AG20443 (cell line): ENCODE measurements around the gene PDSS2.
"Not testable (repeated sequence)": the region's sequence is repeated elsewhere in the genome, so short reads cannot be mapped to it uniquely, and the experiment has no call there.

ENCODE experiments used
- DNase-seq: peaks from one replicate; pipeline ENCODE4 v3.0.0; 2012; ENCODE audit warnings: low spot score, mixed read lengths

Gene PDSS2

DNA sequence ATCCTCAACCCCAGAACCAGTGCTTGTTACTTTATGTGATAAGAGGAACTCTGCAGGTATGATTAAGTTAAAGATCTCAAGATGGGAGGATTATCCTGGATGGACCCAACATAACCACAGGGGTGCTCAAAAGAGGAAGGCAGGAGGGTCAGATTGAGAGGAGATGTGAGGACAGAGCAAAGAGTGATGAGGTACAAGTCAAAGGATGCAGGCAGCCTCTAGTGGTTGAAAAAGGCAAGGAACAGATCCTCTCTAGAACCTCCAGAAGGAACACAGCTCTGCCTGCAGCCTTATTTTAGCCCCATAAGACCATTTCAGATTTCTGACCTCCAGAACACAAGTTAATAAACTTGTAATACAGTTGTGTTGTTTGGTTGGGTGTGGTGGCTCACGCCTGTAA lies 41.2 kb downstream of the PDSS2 start:
- no peak for DNase-seq

DNA sequence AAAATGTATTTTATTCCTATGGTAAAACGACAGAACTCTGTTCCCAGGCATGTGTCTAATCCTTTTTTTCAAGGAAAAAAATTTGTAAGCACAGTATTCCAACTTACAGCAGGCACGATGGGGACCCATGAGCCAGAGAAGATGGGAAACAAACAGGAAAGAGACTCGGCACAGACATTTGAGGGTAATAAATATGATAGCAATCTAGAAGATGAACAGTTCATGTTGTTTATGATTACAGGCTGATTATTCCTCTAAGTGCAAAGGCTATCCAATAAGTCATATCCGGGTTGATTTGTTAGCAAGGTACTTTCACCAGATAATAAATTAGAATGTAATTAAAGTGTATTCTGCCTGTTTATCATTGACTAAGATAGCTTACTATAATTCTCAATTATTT lies 43.2 kb downstream of the PDSS2 start:
- DNase-seq, result no peak

DNA sequence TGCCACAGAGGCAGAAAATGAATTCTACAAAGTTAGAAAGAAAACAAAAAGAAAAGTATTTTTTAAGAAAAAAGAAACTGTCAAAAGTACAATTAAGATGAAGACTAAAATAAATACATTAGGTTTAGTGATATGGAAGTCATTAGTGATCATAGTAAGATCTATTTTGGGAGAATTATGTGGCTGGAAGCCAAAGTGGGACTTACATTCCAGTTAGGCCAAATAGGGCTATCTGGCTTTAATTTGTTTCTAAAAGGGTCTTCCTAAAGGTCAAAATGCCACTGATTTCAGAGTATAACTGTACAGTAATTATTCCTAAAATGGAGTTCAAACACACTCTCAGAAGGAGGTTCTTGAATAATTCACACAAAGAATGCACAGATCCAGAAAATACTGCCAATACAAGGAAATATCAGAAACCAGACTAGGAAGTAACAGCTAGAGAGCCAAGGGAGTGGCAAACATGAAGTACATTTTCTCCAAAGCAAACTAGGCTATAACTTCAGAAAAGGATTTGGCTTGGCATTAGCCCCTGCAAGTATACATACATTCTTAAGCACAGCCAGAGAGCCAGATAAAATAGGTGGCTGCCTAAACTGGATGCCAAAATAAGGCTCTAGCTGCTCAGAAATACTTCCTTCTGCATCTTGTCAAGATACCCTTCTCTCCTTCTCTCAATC lies 45.3 kb downstream of the PDSS2 start:
- DNase-seq, result no peak

DNA sequence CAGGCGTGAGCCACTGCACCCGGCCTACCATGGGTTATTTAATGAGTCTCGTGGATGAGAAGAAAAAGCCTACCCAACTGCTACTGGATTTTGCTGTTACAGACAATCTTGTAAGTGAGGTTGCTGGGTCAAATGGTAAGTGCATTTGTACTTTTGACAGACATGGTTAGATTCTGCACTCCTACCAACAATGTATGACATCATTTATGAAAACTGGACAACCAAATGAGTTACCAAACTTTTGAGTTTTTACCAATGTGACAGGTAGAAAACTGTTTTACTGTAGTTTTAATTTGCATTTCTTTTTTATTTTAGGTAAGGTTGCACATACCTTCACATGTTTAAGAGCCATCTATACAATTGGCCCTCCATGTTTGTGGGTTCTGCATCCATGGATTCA lies 48.2 kb downstream of the PDSS2 start:
- no peak for DNase-seq

DNA sequence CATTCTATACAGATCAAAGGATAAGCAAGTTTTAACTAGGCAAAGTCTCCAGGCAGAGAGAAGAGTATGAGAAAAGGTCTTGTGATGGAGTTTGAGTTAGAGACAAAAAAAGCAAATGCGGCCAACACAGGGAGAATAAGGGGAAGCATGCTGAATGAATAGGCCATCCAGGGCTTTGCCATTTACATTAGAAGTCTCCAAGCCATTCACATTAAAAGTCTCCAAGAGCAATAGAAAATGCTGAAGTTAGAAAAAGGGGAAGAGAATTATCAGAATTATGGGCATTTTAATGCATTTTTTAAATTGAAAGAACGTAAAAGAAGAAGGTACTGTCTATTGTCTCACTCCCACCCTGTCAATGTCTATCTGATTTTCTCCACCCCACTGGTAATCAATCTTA lies 49.4 kb downstream of the PDSS2 start:
- no peak for DNase-seq

DNA sequence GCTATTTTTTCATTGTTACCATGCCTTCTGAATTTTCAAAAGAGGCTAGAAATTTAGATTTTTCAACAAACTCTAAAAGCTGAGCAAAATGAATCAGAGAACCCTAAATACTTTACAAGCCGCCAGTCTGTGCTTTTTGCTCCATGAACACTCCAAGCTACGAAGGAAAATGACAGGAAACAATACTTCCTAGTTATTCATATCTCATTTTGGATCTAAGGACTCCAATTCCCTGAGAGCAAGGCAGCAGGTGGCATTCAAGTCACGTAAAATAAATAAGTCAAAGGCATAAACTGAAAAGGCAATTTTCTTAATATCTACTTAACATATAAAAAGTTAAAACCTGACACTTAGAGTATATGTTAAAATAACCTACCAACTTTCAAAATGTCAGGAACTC lies 50.6 kb downstream of the PDSS2 start:
- DNase-seq, result no peak

DNA sequence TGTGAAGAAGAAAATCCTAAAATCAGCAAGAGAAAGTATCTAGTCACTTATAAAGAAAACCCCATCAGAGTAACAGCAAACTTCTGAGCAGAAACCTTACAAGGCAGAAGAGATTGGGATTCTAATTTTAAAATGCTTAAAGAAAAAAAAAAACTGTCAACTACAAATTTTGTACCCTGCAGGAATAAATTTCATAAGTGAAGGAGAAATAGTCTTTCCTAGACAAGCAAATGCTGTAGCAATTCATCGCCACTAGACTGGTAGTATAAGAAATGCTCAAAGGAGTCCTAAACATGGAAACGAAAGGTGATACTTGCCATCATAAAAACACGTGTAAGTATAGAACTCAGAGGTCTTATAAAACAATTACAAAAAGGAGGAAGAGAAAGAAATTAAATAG lies 54.4 kb downstream of the PDSS2 start:
- DNase-seq, result no peak

DNA sequence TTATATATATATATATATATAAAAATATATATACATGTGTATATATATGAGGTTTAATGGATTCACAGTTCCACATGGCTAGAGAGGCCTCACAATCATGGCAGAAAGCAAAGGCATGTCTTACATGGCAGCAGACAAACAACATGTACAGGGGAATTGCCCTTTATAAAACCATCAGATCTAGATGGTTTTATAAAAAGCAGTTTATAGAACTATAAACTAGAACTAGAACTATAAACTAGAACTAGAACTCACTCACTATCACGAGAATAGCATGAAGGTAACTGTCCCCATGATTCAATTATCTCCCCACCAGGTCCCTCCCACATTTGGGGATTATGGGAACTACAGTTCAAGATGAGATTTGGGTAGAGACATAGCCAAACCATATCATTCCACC lies 56.8 kb downstream of the PDSS2 start:
- DNase-seq, result no peak

DNA sequence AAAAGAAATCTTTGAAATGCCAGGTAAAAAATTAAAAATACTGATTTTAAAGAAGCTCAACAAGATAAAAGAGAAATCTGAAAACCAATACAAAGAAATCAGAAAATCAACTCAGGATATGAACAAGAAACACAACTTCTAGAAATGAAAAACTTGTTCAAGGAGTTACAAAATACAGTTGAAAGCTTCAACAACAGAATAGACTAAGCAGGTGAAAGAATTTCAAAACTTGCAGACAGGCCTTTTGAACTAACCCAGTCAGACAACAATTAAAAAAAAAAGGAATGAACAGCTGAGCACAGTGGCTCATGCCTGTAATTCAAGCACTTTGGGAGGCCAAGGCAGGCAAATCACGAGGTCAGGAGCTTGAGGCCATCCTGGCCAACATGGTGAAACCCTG lies 57.8 kb downstream of the PDSS2 start:
- no peak for DNase-seq

DNA sequence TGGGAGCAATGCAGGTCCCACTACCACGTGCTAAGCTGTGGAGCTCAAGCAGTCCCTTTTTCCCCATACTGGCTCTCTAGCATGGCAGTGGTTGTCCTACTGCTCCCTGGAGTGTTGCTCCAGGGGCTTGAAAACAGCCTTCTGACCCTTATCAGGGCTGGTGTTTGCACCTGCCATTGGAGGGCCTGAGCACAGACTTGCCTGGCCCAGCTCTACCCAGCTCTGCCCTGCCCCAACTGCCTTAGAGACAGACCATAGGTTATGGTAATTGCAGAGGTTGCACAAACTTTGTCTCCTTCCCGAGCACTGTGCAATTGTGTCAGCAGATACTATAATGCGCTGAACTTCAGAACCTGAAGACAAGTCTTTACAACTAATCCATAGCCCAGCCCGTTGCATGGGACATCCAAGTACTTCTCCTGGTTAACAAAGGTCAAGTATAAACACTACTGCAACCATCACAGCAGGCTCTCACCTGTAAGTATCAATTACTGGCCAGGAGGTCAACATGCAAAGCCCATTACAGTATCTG lies 58.7 kb downstream of the PDSS2 start:
- no peak for DNase-seq

DNA sequence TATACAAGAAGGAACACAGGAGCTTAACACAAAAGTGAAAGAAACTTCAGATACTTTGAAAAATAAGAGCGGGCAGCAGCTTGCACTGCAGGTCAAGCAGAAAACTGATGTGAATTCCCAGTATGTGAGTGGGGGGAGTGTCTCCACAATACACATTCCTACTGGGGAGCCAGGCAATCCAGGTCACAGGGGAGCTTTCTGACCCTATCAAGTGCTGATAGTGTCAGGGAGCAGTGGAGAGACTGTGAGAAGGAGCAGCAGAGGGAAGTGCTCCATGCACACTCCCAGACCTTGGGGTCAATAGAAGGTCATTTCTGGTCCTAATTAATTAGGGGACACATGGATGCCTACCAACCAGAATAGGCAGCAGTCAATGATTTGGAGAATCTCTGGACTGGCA lies 59.4 kb downstream of the PDSS2 start:
- no peak for DNase-seq

DNA sequence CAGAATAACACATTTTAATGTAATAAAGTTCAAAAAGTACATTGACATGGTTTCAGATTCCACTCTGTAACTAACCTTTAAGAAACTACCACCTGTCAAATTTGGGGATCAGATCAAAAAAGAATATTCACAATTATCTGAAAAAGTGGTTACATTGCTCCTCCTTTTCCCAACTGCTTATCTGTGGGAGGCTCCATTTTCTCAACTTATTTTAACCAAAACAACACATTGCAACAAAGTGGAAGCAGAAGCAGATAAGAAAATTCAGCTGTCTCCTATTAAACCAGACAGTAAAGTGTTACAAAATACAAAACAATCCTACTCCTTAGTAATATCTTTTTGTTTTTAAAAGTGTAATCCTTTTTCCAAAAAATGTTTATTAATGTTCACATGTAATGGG lies 61.4 kb downstream of the PDSS2 start:
- no peak for DNase-seq

DNA sequence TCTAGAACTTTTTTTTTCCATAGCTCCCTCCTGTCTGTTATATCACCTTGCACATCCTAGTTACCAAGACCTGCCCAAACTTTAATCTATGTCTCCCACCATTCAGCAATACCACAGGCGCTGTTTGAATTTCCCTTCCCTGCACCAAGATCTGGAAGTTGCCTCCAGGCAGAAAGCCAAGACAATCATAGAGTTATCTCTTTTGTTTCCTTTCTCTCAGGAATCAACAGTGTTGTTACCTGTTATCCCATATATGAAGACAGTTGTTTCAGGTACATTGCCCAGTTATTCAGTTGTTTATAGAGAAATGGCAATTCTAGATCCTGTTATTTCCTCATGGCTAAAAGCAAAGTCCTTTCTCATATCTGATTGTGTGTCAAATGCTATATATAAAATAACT lies 63.2 kb downstream of the PDSS2 start:
- no peak for DNase-seq

DNA sequence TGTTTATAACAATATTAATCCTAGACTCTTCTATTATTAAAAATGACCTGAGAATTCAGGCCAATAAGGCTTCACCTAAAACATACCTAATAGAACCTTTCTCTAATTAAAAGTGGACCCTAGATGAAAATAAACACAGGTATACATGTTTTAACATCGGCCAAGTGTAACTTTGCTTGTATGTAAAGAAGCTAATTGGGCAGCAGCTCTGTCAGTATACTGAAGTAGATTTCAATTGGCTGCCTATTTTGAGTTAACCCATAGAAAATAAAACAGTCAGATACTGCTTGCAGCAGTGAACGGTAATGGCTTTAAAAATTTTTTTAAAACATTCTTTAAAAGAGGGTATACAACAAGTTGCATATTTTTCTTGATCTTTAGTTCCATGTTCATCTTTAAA lies 67.3 kb downstream of the PDSS2 start:
- DNase-seq, result no peak

DNA sequence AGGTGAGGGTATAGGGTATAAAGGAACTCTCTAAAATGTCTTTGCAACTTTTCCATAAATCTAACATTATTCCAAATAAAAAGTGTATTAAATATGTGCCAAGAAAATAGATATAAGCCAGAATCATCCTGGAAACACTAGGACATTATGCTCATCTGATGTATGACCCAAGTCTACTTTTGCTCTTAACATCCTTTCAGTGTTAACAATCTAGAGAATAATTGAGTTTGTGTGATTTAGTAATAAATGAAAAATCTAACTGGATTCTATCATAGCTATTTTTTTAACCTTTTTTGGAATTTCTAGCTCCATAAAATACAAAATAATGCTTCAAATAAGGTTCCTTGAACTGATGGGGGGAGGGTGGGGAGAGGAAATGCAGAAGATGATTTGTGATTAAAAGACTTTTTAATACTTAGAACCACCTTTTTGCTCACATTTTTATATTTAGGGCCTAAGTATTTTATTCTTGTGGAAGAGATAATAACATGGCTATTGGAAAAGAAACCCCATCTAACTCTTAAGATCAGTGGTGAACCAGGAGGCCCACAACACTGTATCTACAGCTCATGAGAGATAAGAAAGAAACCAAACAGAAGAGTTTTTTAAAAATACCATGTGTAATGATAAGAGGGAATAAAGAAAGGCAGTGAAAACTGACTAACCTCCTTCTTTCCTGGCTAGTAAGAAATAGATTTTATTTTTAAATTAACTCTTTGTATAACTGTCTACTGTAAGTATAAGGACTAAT lies 68.5 kb downstream of the PDSS2 start:
- DNase-seq, result no peak

DNA sequence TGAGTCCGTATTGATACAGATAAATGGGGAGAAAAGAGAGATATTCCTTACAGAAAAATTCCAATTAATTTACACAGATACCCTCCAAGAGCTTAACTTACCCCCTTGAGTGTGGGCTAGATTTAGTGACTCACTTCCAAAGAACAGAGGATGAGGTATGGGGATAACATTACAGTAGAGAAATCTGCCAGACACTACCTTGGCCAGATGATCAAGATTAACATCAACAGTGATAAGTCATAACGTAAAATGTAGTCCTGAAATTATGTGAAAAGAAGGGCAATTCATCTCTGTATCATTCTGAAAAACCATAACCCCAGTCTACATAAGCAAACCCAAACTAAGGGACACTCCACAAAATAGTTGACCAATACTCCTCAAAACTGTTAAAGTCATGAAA lies 69.3 kb downstream of the PDSS2 start:
- no peak for DNase-seq

DNA sequence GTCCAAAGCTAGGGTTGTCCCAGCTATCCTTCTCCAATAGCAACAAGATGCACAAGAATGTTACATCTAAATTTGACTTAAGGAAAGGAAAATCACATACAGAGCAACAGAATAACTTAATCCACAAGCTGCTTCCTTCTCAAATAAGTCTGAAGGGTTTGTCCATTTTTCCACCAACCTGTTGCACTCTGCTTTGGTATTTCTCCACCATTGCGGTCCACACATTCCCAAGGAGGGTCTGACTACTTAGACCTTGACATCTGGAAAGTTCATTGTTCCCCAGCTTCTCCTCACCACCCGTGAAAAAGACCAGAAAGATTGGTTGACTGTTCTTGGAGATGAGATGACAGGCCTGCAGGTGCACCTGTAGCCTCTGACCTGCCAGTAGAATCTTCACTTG lies 72.5 kb downstream of the PDSS2 start:
- DNase-seq, result no peak

DNA sequence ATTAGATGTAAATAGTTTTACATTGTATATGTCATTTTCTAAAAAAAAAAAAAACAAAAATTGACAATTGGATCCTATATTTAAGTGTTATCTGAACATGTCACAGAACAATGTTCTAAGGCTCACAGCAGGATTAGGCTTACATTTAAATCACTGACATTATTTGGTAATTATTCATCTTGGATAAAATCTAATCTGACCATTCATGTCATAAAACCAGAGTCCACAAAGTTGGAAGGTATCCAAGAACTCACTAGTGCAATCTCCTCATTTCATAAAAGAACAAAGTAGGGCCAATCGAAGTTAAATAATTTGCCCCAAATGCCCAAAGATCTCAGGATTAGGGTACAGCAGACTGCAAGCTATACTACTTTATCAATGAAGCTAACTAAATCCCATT lies 73.0 kb downstream of the PDSS2 start:
- DNase-seq, result no peak

DNA sequence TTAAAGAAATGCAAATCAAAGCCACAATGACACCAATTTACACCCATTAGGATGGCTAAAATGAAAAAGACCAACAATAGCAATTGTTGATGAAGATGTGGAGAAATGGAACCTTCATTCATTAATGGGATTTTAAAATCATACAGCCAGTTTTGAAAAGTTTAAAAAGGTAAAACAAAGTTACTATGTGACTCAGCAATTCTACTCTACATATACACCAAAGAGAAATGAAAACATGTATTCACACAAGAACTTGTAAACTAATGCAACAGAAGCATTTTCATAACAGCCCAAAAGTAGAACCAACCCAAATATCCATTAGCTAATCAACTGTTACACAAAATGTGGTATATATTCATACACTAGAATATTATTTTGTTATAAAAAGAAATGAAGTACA lies 75.7 kb downstream of the PDSS2 start:
- DNase-seq, result no peak

DNA sequence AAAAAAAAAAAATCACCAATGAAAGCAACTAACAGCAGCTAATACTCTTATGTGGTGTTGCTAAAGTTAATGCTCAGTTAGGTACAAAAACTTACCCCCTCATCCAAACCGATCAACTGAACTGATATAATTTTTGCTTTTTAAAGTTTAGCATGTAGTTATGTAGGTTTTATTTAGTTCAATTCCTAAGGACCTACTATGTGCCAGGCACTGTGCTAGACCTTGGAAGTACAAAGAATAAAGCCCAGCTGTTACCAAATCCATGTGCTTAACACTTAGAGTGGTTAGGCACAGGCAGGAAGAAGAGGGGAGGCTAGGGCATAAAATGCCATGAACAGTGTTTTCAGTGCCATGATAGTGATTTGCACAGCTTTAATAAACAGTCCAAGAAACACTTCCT lies 85.1 kb downstream of the PDSS2 start:
- no peak for DNase-seq

DNA sequence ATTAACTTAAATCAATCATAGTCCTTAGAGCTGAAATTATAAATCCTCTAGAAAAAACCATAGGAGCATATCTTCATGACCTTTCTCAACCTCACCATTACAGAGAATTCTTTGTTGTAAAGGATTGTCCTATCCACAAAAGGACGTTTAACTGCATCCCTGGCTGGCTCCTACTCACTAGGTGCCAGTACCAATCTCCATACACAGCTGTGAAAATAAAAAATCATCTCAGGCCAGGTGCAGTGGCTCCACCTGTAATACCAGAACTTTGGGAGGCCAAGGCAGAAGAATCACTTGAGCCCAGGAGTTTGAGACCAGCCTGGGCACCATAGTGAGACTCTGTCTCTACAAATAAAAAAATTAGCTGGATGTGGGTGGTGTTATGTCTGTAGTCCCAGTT lies 89.9 kb downstream of the PDSS2 start:
- no peak for DNase-seq

DNA sequence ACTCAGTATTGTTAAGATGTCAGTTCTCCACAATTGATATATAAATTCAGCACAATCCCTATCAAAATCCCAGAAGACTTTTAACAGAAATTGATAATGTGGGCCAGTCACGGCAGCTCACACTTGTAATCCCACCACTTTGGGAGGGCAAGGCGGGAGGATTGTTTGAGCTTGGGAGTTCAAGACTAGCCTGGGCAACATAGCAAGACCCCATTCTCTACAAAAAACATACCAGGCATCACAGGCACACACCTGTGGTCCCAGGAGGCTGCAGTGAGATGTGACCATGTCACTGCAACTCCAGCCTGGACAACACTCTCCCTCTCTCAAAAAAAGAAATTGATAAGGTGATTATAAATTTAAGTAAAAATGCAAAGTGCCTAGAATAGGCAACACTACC lies 90.9 kb downstream of the PDSS2 start:
- no peak for DNase-seq

DNA sequence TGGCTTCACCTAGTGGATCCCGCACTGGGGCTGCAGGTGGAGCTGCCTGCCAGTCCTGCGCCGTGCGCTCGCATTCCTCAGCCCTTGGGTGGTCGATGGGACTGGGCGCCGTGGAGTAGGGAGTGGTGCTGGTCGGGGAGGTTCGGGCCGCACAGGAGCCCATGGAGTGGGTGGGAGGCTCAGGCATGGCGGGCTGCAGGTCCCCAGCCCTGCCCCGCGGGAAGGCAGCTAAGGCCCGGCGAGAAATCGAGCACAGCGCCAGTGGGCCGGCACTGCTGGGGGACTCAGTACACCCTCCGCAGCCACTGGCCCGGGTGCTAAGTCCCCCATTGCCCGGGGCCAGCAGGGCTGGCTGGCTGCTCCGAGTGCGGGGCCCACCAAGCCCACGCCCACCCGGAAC lies 95.2 kb downstream of the PDSS2 start:
- DNase-seq, result not testable (repeated sequence)
